Right atrium auricular region (tissue), 2 donors: Measurements from ENCODE around the gene DENND4A. TPM values are rescaled to one million over a fixed set of nuclear protein-coding genes. Genes with fewer than 3 reads are reported as not detected.

Experiments used
- DNase-seq: peaks from one replicate; pipeline ENCODE4 v3.0.0-alpha.2; 2019; ENCODE audit warnings: low spot score
- H3K27ac ChIP-seq, 2 donors: fragments of 200-600 bp; sonication (generic); 1 replicate in 1 of 2; 2 replicates in 1 of 2; pipeline ENCODE4 v1.5.1; 2016 to 2019
- H3K27me3 ChIP-seq, 2 donors: fragments of 200-600 bp; sonication (generic); one replicate each; pipeline versions ENCODE4 v1.5.1 to v1.6.0; 2017 to 2019
- H3K36me3 ChIP-seq: fragments of 200-600 bp; sonication (generic); one replicate; pipeline ENCODE4 v1.5.1; 2016
- H3K4me1 ChIP-seq, 2 donors: fragments of 200-600 bp; sonication (generic); one replicate each; pipeline versions ENCODE4 v1.5.1 to v1.6.0; 2017 to 2019
- H3K4me3 ChIP-seq, 2 donors: fragments of 200-600 bp; sonication (generic); 1 replicate in 1 of 2; 2 replicates in 1 of 2; pipeline ENCODE4 v1.5.1; 2017 to 2019; ENCODE audit warnings: mild to moderate bottlenecking in 1 of 2, moderate library complexity in 1 of 2
- H3K9me3 ChIP-seq, 2 donors: fragments of 200-600 bp; sonication (generic); one replicate each; pipeline ENCODE4 v1.5.1; 2019
- CTCF ChIP-seq, 2 donors: fragments of 200-600 bp; sonication (generic); IDR thresholded peaks; one replicate each; pipeline ENCODE4 v1.5.1; 2019; ENCODE audit warnings: antibody characterized with exemption in 2 of 2
- total RNA-seq, 2 donors: library from RNA; depleted of rRNA; stranded (reverse); fragments of >200 nt; gene quantifications; one replicate each; pipeline ENCODE4 v1.1.0, GENCODE V29; 2016

The DENND4A gene
- total RNA-seq, 2 donors from 2014 or later = 15.2 to 19.4 TPM

DNA sequence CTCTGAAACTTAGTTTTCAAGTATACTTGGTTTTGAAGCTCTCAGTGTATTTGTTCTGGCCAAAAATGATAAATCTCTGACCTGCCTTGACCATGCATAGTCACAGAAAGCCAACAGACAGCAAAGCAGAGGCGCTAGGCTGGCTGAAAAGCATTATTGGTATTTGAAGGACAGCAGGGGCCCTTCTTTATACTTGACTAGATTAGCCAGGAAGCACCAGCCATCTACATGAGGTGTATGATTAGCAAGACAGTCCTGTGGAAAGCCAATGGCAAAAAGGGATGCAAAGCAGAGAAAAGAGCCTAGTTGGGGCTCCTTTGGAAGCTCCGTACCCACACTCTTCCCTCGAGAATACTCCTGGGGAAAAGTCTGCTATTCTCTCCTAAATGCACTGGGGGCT is 162.5 kb downstream of the DENND4A start:
- no peak for TF ChIP-seq CTCF (IDR thresholded peaks at IDR 0.05)
- no peak for DNase-seq
- no peaks in the 10 kb centered on the region for H3K9me3 ChIP-seq
- no peaks in the 10 kb centered on the region for H3K4me1 ChIP-seq
- no peak overlapping the region for H3K4me3 ChIP-seq
- H3K27me3 ChIP-seq = no peaks in the 10 kb centered on the region
- no peak overlapping the region for H3K27ac ChIP-seq
- H3K36me3 ChIP-seq = no peaks in the 10 kb centered on the region

DNA sequence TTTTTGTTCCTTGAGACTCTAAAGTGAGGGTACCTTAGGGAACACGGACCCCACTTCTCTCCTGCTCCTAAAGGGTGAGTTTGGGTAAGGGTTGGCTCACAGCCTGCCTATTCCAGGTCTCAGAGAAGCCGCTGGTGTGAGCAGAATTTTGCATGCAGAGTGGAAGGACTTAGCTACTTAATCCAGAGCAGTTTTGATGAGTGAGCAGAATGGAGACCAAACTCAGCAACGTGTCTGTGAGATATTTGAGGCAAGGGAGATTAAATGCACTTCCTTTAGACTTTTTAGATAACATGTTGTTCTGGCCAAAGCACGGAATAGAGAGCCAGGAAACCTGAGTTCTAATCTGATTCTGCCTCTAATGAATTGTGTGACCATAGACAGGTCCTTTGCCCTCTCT is 165.2 kb downstream of the DENND4A start:
- Histone ChIP-seq H3K36me3 (no peaks in the 10 kb centered on the region), H3K4me1 (no peaks in the 10 kb centered on the region), H3K27me3 (no peaks in the 10 kb centered on the region), H3K4me3 (no peak overlapping the region), H3K9me3 (no peaks in the 10 kb centered on the region), H3K27ac (no peak overlapping the region)
- TF ChIP-seq CTCF (IDR thresholded peaks at IDR 0.05) = no peak
- no peak for DNase-seq

- H3K4me1 ChIP-seq = no peaks in the 10 kb centered on the region
- no peak overlapping the region for H3K27ac ChIP-seq
Measured at GRCh38 chr15:65623103-65623502, 169.0 kb downstream of the DENND4A start.

DNA sequence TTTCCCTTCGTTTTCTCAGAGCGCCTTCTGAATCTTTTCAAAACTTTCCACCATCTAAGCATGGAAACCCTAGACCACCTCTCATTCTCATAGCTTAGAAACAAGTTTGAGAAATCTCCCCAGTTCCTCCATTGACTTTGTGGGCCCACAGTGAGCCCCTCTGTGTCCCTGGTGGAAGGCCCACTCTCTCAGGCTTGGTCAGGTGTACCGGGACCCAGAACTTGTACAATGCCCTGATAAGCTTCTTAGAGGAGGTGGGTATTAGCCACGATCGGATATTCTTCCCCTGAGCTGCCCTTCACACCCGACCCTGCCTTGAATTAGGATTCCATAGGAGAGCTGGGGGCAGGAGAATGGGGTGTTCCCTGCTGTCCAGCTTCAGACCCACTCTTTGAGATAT is 170.5 kb downstream of the DENND4A start, which contains the start of gene SLC24A1:
TSS of gene SLC24A1 (plus strand) at position 301 of the 400 bp plus-strand sequence. CDS start 2,143 bp downstream, outside the sequence.
- no peaks in the 10 kb centered on the region for H3K27me3 ChIP-seq
- no peak for TF ChIP-seq CTCF (IDR thresholded peaks at IDR 0.05)
- H3K9me3 ChIP-seq = no peaks in the 10 kb centered on the region
- DNase-seq = no peak
- no peak within 1 kb of the TSS for H3K27ac ChIP-seq
- no peaks in the 10 kb centered on the region for H3K4me1 ChIP-seq
- H3K4me3 ChIP-seq = no peak within 1 kb of the TSS
- no peaks in the 10 kb centered on the region for H3K36me3 ChIP-seq

More at GRCh38 chr15:65623103-65623502, 169.0 kb downstream of the DENND4A start:
- no peak for DNase-seq
- Histone ChIP-seq H3K4me3 (no peak overlapping the region), H3K27me3 (no peaks in the 10 kb centered on the region), H3K36me3 (no peaks in the 10 kb centered on the region), H3K9me3 (no peaks in the 10 kb centered on the region)
- no peak for TF ChIP-seq CTCF (IDR thresholded peaks at IDR 0.05)

- Histone ChIP-seq H3K27ac (no peak overlapping the region), H3K4me3 (no peak overlapping the region), H3K9me3 (no peaks in the 10 kb centered on the region), H3K27me3 (no peaks in the 10 kb centered on the region), H3K36me3 (no peaks in the 10 kb centered on the region), H3K4me1 (no peaks in the 10 kb centered on the region)
- TF ChIP-seq CTCF (IDR thresholded peaks at IDR 0.05) = no peak
- DNase-seq = no peak
Measured at GRCh38 chr15:65620833-65621232, 171.3 kb downstream of the DENND4A start.

- Histone ChIP-seq H3K4me3 (no peak overlapping the region), H3K4me1 (no peaks in the 10 kb centered on the region), H3K36me3 (no peaks in the 10 kb centered on the region), H3K27ac (no peak overlapping the region), H3K27me3 (no peaks in the 10 kb centered on the region), H3K9me3 (no peaks in the 10 kb centered on the region)
- TF ChIP-seq CTCF (IDR thresholded peaks at IDR 0.05) = no peak
- no peak for DNase-seq
Measured at GRCh38 chr15:65619626-65620290, 172.3 kb downstream of the DENND4A start.
